Nephron progenitor cell (in vitro differentiated cells): ENCODE measurements around the gene SMIM21.

Experiments
- DNase-seq: peaks from one replicate; pipeline ENCODE4 v3.0.0; 2021
- H3K27ac Mint-ChIP-seq: 2 replicates; pipeline ENCODE4 v1.8.0; 2021; ENCODE audit warnings: mild to moderate bottlenecking, moderate library complexity, mixed read lengths
- H3K27me3 Mint-ChIP-seq: 2 replicates; pipeline ENCODE4 v1.8.0; 2021; ENCODE audit warnings: mild to moderate bottlenecking, low read depth, mixed read lengths; ENCODE audit not compliant: poor library complexity
- H3K36me3 Mint-ChIP-seq: 2 replicates; pipeline ENCODE4 v1.8.0; 2021; ENCODE audit warnings: low read depth, mixed read lengths
- H3K4me1 Mint-ChIP-seq: 2 replicates; pipeline ENCODE4 v1.8.0; 2021; ENCODE audit warnings: mixed read lengths
- H3K4me3 Mint-ChIP-seq: 2 replicates; pipeline ENCODE4 v1.8.0; 2021; ENCODE audit warnings: mild to moderate bottlenecking, moderate library complexity, mixed read lengths
- H3K9me3 Mint-ChIP-seq: 2 replicates; pipeline ENCODE4 v1.8.0; 2021; ENCODE audit warnings: mild to moderate bottlenecking, moderate library complexity, mixed read lengths
- TF ChIP-seq, protein P1 (sequence below): fragments of 200-600 bp; sonication (generic); IDR thresholded peaks from 2 replicates; pipeline ENCODE4 v1.5.0; 2021; ENCODE audit warnings: antibody characterized with exemption

The SMIM21 gene

DNA sequence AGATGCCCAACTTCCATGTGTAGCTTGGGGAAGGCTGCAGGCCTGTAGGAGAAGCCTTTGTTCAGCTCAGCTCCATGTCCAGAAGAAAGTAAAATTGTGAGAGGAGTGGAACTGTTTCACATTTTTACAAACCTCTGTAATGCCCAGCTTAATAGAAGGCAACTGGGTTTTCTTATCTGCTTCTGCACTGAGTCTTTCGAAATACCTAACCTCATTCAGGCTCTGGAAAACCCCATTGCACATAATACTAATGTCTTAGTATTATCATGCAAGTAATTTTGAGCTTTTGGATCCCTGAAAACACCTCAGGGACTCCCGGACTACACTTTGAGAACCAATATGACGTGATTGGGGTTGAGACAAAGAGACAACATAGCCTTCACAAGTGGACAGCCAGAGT lies 5.8 kb downstream of the SMIM21 start:
- DNase-seq = no peak
- H3K27ac Mint-ChIP-seq = no peak overlapping the region

GRCh38 chr18:75418293-75419005 lies 9.1 kb downstream of the SMIM21 start:
- H3K4me1 Mint-ChIP-seq = no peaks in the 10 kb centered on the region

More for the DNA sequence above, 5.8 kb downstream of the SMIM21 start:
- no peaks in the 10 kb centered on the region for H3K27me3 Mint-ChIP-seq
- no peak overlapping the region for H3K4me3 Mint-ChIP-seq
- TF ChIP-seq, protein P1, sequence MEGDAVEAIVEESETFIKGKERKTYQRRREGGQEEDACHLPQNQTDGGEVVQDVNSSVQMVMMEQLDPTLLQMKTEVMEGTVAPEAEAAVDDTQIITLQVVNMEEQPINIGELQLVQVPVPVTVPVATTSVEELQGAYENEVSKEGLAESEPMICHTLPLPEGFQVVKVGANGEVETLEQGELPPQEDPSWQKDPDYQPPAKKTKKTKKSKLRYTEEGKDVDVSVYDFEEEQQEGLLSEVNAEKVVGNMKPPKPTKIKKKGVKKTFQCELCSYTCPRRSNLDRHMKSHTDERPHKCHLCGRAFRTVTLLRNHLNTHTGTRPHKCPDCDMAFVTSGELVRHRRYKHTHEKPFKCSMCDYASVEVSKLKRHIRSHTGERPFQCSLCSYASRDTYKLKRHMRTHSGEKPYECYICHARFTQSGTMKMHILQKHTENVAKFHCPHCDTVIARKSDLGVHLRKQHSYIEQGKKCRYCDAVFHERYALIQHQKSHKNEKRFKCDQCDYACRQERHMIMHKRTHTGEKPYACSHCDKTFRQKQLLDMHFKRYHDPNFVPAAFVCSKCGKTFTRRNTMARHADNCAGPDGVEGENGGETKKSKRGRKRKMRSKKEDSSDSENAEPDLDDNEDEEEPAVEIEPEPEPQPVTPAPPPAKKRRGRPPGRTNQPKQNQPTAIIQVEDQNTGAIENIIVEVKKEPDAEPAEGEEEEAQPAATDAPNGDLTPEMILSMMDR = no peak
- H3K9me3 Mint-ChIP-seq = peaks cover 21% of the 10 kb centered on the region
- no peaks in the 10 kb centered on the region for H3K4me1 Mint-ChIP-seq
- H3K36me3 Mint-ChIP-seq = peaks cover 7% of the 10 kb centered on the region

GRCh38 chr18:75410611-75411010 lies 16.9 kb downstream of the SMIM21 start:
- peaks cover 24% of the 10 kb centered on the region for H3K4me1 Mint-ChIP-seq
- H3K27me3 Mint-ChIP-seq = peaks cover 13% of the 10 kb centered on the region
- TF ChIP-seq, protein P1 = no peak
- no peaks in the 10 kb centered on the region for H3K9me3 Mint-ChIP-seq
- H3K36me3 Mint-ChIP-seq = no peaks in the 10 kb centered on the region
- H3K27ac Mint-ChIP-seq = no peak overlapping the region
- DNase-seq = no peak
- H3K4me3 Mint-ChIP-seq = no peak overlapping the region

More at GRCh38 chr18:75418293-75419005, 9.1 kb downstream of the SMIM21 start:
- Mint-ChIP-seq H3K36me3 (peaks cover 7% of the 10 kb centered on the region), H3K4me3 (no peak overlapping the region), H3K27me3 (no peaks in the 10 kb centered on the region), H3K9me3 (peaks cover 21% of the 10 kb centered on the region), H3K27ac (no peak overlapping the region)
- no peak for DNase-seq
- TF ChIP-seq, protein P1 = no peak

DNA sequence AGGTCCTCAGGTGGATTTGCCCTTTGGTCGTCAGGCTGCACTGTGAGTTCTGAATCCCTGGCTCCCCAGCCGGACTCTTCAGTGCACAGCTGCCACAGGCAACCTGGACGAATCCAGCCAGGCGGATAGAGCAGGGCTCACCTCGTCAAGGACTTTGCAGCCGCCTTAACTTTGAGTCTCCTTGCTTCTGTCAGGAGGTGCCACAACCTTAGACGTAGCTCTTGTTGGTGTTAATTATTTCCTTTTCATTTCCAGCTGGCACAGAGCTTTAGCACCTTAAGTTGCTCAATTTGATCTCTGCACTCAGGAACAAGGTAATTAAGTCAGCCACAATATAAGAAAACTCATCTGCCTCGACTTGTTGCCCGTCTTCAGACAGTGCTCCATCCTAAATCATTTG lies 17.7 kb downstream of the SMIM21 start:
- H3K9me3 Mint-ChIP-seq = no peaks in the 10 kb centered on the region
- no peak overlapping the region for H3K4me3 Mint-ChIP-seq
- no peak for DNase-seq
- peaks cover 24% of the 10 kb centered on the region for H3K4me1 Mint-ChIP-seq
- TF ChIP-seq, protein P1 = no peak
- H3K36me3 Mint-ChIP-seq = no peaks in the 10 kb centered on the region
- H3K27me3 Mint-ChIP-seq = peaks cover 13% of the 10 kb centered on the region
- no peak overlapping the region for H3K27ac Mint-ChIP-seq

DNA sequence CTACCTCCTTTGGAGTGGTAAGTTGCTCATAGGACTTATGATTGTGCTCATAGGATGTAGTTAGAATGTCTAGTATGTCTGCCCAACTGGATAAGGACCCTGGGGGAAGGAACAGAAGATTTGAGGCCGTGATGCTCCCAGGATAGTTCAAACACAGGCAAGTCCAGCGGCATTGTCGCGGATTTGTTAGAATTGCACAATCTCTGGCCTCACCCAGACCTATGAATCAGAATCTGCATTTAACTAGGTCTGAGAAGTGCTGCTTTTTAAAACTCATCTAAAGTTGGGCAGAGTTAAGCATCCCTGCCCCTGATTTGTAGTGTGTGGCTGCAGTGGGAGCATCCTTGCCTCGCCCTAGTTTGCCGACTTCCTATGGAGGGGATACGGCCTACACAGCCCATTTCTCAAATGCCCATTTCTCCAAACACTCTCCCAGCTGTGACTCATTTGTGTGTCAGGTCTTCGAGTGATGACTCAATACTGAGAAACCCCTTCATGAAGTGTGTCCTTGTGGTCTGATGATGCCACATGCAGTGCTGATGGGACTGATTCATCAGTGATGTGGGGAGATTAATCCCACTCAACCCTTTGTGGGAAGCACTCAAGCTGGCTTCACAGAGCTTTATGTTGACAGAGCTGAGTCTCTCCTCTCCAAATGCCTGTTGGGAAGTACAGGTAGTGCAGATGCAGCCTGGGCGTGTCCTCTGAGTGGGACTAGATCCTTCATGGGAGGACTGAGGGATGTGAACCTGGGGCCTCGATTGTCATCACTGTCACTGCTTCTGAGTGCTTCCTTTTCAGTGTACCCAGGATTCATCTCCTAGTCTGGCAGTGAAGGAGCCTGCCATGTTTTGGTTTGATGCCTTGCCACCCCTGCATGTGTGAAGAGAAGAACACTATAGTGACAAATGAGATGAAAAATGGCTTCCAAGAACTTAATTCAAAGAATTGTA lies 18.7 kb downstream of the SMIM21 start:
- DNase-seq = no peak
- no peaks in the 10 kb centered on the region for H3K9me3 Mint-ChIP-seq
- TF ChIP-seq, protein P1 = no peak
- no peak overlapping the region for H3K27ac Mint-ChIP-seq
- H3K4me1 Mint-ChIP-seq = peaks cover 24% of the 10 kb centered on the region
- H3K27me3 Mint-ChIP-seq = peaks cover 15% of the 10 kb centered on the region
- H3K4me3 Mint-ChIP-seq = no peak overlapping the region
- H3K36me3 Mint-ChIP-seq = no peaks in the 10 kb centered on the region
